ENCODE results near the gene ALDOA.
A peak's percentile ranks its signal among the peaks of the same experiment; 100 is the strongest.
"Not testable (repeated sequence)": the region's sequence is repeated elsewhere in the genome, so short reads cannot be mapped to it uniquely, and the experiment has no call there.

Gene ALDOA

DNA sequence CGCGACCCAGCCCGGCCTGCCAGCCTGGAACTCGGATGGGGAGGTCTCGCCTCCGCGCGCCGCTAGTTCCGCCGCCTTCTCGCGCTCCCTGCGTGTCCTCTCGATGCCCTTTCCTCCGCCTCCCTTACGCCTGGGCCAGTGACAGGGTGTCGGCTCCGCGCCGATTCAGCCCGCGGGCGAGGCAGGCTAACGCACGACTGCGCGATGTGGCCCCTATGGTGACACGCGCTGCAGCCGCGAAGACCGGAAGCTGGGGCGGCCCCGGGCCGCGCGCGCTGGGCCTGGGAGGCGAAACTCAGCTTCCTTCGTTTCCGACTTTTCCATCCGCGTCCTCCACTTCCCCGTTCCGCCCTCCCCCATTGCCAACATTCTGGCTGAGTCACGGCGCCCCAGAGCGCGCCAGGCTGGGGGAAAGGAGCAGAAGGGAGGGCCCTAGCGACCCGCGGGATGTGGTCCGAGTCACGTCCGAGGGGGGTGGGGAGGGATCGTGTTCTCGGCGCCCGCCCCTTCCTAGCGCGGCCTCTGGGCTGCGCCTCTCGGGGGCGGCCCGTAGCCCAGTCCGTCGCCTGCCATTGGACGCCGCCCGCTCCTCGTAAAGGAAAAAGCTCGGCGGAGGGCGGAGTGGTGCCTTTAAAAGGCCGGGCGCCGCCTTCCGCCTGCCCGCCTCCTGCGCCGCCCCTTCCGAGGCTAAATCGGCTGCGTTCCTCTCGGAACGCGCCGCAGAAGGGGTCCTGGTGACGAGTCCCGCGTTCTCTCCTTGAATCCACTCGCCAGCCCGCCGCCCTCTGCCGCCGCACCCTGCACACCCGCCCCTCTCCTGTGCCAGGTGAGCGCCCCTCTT, at the start of gene ALDOA:
Gene ALDOA, plus strand, starts transcription at position 659 of the 841 bp plus-strand sequence. CDS start 1,138 bp downstream, outside the sequence.
- in situ Hi-C loops (cut with MboI; ENCODE audit: low pct_unique_long_range_greater_than_20kb, low sequenced_read_pairs) = no loop called here
- DNase-seq = peak; percentile 100

- in situ Hi-C loops (cut with MboI; ENCODE audit: low pct_unique_long_range_greater_than_20kb, low sequenced_read_pairs) = loop anchor here (25.0 kb wide), 1 partner anchor 329 kb away; the partner anchor contains the start of gene QPRT
- DNase-seq = no peak
Observed at GRCh38 chr16:30016555-30017276, 48.8 kb upstream of the ALDOA start.

DNA sequence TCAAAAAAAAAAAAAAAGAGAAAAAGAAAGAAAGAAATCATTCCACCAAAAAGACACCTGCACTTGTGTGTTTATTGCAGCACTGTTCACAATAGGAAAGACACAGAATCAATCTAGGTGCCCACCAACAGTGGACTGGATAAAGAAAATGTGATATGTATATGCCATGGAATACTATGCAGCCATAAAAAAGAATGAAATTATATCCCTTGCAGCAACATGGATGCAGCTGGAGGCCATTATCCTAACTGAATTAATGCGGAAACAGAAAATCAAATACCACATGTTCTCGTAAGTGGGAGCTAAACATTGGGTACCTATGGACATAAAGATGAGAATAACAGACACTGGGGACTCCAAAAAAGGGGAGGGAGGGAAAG, 48.3 kb upstream of the ALDOA start:
- in situ Hi-C loops (cut with MboI; ENCODE audit: low pct_unique_long_range_greater_than_20kb, low sequenced_read_pairs) = loop anchor here (25.0 kb wide), 1 partner anchor 330 kb away; the partner anchor contains the start of gene QPRT
- DNase-seq = no peak

- in situ Hi-C loops (cut with MboI; ENCODE audit: low pct_unique_long_range_greater_than_20kb, low sequenced_read_pairs) = loop anchor here (25.0 kb wide), 1 partner anchor 331 kb away; the partner anchor contains the start of gene QPRT
- DNase-seq = not testable (repeated sequence)
Observed at GRCh38 chr16:30017937-30018336, 47.6 kb upstream of the ALDOA start.

DNA sequence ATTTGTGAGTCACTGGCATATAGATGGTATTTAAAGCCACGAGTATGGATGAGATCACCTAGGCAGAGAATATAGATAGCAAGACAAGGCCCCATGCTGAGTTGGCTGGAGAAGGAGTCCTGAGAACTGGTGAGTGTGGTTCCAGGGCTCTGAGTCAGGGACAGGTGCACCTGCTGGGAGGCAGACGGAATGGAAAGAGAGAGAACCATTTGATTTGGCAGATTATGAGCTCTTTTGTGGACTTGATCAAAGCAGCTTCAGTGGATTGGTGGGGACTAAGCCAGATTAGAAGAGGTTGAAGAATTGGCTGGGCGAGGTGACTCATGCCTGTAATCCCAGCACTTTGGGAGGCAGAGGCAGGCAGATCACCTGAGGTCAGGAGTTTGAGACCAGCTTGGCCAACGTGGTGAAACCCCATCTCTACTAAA, 46.8 kb upstream of the ALDOA start:
- in situ Hi-C loops (cut with MboI; ENCODE audit: low pct_unique_long_range_greater_than_20kb, low sequenced_read_pairs) = loop anchor here (25.0 kb wide), 1 partner anchor 331 kb away; the partner anchor contains the start of gene QPRT
- no peak for DNase-seq

GRCh38 chr16:30022887-30023286, 42.7 kb upstream of the ALDOA start, which contains the start of gene C16orf92:
TSS of gene C16orf92 (plus strand) at chr16:30023198. CDS start at chr16:30023341, 143 bp downstream.
- DNase-seq = no peak
- in situ Hi-C loops (cut with MboI; ENCODE audit: low pct_unique_long_range_greater_than_20kb, low sequenced_read_pairs) = loop anchor here (25.0 kb wide), 1 partner anchor 336 kb away; the partner anchor contains the start of gene QPRT

DNA sequence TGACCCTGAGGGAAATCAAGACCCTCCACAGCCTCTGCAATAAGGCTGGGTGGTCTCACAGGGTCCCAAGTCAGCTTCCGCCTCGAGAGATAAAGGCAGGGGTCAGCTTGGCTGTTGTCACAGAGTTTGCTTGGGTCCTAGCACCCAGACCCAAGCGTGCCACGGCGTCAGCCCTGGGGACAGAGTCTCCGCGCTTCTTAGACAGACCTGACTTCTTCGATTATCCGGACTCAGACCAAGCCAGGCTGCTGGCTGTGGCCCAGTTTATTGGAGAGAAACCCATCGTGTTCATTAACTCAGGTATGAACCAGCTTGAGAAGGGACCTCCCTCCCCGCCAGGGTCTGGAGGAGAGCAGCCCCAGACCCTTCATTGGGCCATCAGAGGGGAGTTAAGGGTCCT, 42.0 kb upstream of the ALDOA start:
- in situ Hi-C loops (cut with MboI; ENCODE audit: low pct_unique_long_range_greater_than_20kb, low sequenced_read_pairs) = loop anchor here (25.0 kb wide), 1 partner anchor 336 kb away; the partner anchor contains the start of gene QPRT
- DNase-seq = no peak

GRCh38 chr16:30024451-30024850, 41.1 kb upstream of the ALDOA start:
- no peak for DNase-seq
- in situ Hi-C loops (cut with MboI; ENCODE audit: low pct_unique_long_range_greater_than_20kb, low sequenced_read_pairs) = loop anchor here (25.0 kb wide), 1 partner anchor 337 kb away; the partner anchor contains the start of gene QPRT

GRCh38 chr16:30025156-30025555, 40.4 kb upstream of the ALDOA start:
- in situ Hi-C loops (cut with MboI; ENCODE audit: low pct_unique_long_range_greater_than_20kb, low sequenced_read_pairs) = no loop called here
- no peak for DNase-seq

DNA sequence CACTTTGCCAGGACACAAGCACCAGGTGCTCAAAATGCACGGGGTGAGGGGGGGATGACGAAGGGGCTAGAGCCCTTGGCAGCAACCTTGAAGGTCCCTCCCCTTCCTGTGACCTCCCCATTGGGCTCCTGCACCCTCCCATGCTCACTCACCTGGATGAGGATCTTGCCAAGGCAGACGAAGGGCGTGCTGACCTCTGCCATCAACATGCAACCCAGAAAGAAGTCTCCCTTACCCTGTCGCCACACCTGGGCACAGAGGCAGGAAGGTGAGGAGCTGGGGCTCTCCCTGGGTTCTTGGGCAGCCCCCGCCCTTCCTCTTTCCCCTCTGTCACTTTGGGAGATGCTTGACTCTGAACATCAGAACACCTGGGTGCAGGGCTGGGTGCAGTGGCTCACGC, 40.0 kb upstream of the ALDOA start:
- no peak for DNase-seq
- in situ Hi-C loops (cut with MboI; ENCODE audit: low pct_unique_long_range_greater_than_20kb, low sequenced_read_pairs) = no loop called here

- DNase-seq = no peak
- in situ Hi-C loops (cut with MboI; ENCODE audit: low pct_unique_long_range_greater_than_20kb, low sequenced_read_pairs) = no loop called here
Observed at GRCh38 chr16:30026449-30026848, 39.1 kb upstream of the ALDOA start.

DNA sequence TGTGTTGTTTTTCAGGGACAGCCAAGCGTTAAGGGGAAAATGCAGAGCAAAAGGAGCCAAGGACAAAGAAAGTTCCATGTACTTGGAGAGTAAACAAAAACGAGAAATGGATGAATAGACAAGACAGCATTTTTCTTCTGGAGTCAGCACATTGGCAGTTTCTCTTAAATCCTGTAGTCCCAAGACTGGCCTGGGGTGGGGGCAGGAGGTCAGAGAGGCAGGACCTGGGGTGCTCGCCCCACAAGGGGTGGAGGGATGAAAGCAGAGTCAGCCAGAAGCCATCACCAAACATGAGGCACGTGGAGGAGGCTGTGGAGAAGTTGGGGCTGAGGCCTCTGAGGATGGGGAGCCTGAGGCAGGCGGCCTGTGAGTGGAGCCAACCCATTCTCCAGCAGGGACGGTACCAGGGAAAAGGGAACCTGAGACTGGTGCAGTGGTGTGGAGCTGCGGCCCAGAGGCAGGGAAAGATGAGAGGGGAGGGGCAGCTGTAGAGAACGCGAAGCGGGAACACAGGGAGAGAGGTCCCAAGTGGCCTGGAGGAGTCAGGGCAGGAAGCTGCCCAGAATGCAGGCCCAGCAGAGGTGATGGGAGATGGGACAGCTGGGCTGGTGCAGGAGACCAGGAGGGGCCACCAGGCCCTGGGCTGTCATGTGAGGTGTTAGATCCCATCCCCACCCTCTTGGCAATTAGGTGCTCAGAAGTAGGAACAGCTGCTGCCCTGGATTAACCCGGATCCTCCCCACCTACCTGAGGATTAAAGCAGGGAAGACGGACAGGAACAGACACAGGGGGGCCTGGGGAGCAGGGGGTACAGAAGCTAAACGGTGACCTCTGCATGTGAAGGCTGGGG, 37.7 kb upstream of the ALDOA start:
- no peak for DNase-seq
- in situ Hi-C loops (cut with MboI; ENCODE audit: low pct_unique_long_range_greater_than_20kb, low sequenced_read_pairs) = no loop called here

- in situ Hi-C loops (cut with MboI; ENCODE audit: low pct_unique_long_range_greater_than_20kb, low sequenced_read_pairs) = no loop called here
- peak; percentile 49 for DNase-seq
Observed at GRCh38 chr16:30028438-30029076, 37.0 kb upstream of the ALDOA start.

DNA sequence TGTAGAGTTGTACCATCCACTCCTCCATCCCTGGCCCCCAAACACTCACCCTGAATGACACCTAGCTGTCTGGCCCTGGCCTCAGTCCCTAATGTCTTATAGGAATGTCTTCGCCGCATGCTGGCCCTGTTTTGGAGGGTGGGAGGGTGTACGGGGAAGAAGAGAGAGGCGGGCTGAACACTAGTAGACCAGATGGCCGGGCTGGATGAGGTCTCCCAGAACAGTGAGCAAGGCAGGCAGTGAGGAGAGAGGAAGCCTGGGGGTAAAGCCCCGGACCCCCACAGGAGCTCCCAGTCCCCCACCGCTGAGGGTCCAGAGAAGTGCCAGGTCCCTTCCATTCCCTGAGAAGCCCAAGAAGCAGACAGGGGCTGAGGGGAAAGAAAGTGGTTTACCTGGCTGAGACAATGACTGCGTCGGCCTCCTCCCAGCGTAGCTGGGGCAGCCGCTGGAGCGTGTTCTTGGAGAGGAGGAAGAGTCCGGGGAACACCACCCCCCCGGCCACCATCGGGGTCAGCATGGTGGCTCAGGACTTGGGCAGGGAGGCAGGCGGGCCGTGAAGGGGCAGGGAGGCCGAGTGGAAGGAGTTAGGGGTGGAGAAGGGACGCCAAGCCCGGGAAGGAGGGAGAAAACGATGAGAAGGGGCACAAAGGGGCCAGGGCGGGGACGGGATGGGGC, 35.4 kb upstream of the ALDOA start:
- DNase-seq = no peak
- in situ Hi-C loops (cut with MboI; ENCODE audit: low pct_unique_long_range_greater_than_20kb, low sequenced_read_pairs) = no loop called here

GRCh38 chr16:30030841-30031413, 34.6 kb upstream of the ALDOA start, which contains the start of gene TLCD3B:
TSS of gene TLCD3B (minus strand) at chr16:30031271. CDS start at chr16:30030527, 744 bp downstream.
- in situ Hi-C loops (cut with MboI; ENCODE audit: low pct_unique_long_range_greater_than_20kb, low sequenced_read_pairs) = no loop called here
- no peak for DNase-seq

- no peak for DNase-seq
- in situ Hi-C loops (cut with MboI; ENCODE audit: low pct_unique_long_range_greater_than_20kb, low sequenced_read_pairs) = no loop called here
Observed at GRCh38 chr16:30031477-30031918, 34.1 kb upstream of the ALDOA start.

DNA sequence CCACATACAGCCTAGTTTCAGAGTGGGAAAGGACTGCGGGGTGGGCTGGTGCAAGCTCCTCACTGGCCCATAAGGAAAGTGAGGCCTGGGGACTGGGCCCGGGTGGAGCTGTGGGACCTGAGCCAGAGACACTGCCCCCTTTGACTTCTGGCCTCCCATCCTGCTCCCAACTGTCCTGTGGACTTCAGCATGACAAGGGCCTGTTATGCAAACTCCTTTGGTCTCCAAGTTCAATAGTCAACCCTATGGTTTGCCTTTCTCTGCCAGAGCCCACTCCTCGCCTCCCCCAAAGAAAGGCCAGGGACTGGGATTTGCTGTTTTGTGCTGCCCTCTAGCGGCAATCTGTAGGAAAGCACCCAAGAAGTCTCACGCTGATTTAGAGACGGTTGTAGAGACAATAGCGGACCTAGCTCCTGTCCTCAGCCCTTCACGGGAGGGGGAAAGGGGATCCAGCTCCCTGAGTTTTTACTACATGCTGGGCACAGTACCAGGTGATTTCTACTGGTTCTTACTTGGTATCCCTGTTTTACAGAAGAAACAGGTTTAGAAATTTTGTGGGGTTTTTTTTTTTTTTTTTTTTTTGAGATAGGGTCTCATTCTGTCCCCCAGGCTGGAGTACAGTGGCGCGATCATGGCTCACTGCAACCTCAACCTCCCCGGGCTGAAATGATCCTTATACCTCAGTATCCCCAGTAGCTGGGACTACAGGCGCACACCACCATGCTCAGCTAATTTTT, 33.3 kb upstream of the ALDOA start:
- DNase-seq = peak; percentile 86
- in situ Hi-C loops (cut with MboI; ENCODE audit: low pct_unique_long_range_greater_than_20kb, low sequenced_read_pairs) = no loop called here
